HG03103 (cell line): Measurements from ENCODE around the gene ATP11A.

Source experiments
- ATAC-seq: cut with Tn5 transposase; IDR thresholded peaks from one replicate; pipeline ENCODE4 v1.9.1; 2021; ENCODE audit warnings: low read depth; ENCODE audit not compliant: unreplicated experiment

The ATP11A gene

GRCh38 chr13:112933649-112934048 is 243.8 kb downstream of the ATP11A start:
- no peak for ATAC-seq

GRCh38 chr13:112934078-112934477 is 244.2 kb downstream of the ATP11A start:
- ATAC-seq, result no peak
